ENCODE data around the gene NFS1. TPM values are rescaled to one million over a fixed set of nuclear protein-coding genes. Genes with fewer than 3 reads are reported as not detected.
A peak's percentile ranks its signal among the peaks of the same experiment; 100 is the strongest.

The NFS1 gene
- total and polyA plus RNA-seq, 4 experiments from 2014 or later: 6.3 to 33.6 (median 29.3) TPM

GRCh38 chr20:35663516-35664465 lies 35.4 kb downstream of the NFS1 start:
- DNase-seq: peak; percentile 72 to 86 (median 77)
- Histone ChIP-seq H3K9me3 (ENCODE audit: control insufficient read depth in 1 of 2, low read length in 2 of 2) (no peaks in the 10 kb centered on the region), H3K27me3 (ENCODE audit: insufficient read depth, low read length) (no peaks in the 10 kb centered on the region), H3K27ac (ENCODE audit: low read depth, low read length) (peak overlapping the region; percentile 99), H3K4me1 (ENCODE audit: insufficient read depth, low read length) (peaks cover 58% of the 10 kb centered on the region), H3K4me3 (ENCODE audit: low read length in 2 of 2) (peak overlapping the region; percentile 98 to 99), H3K36me3 (ENCODE audit: insufficient read depth, low read length) (peaks cover 1% of the 10 kb centered on the region)
- ChIA-PET POLR2A (ENCODE audit: partially characterized antibody) (interaction anchor here (0.7 to 4.5 kb wide), 35 partner anchors 9 to 1345 kb away, joined by 3 to 106 read pairs (median 4); partner anchors contain the start of genes CEP250, EDEM2, ERGIC3 and NFS1), CTCF (ENCODE audit: partially characterized antibody) (interaction anchor here (1.0 to 3.1 kb wide), 6 partner anchors 44 to 291 kb away, joined by 3 to 22 read pairs (median 4); partner anchors contain the start of genes SCAND1 and SPAG4)
- Mint-ChIP-seq H3K4me3 (peak overlapping the region; percentile 88 to 98 (median 97)), H3K9me3 (no peaks in the 10 kb centered on the region), H3K27ac (peak overlapping the region; percentile 95 to 100 (median 99)), H3K4me1 (peaks cover 0 to 60% (median 42%) of the 10 kb centered on the region in 4 donors), H3K36me3 (peaks cover 6 to 16% of the 10 kb centered on the region in 2 donors), H3K27me3 (no peaks in the 10 kb centered on the region)
- intact Hi-C loops (cut with micrococcal nuclease): loop anchor here (1.0 to 5.0 kb wide), 5 partner anchors 36 to 289 kb away; partner anchors contain the start of genes NFS1, RBM39, ROMO1 and SCAND1

GRCh38 chr20:35662551-35662950 lies 36.6 kb downstream of the NFS1 start:
- no peaks in the 10 kb centered on the region for H3K9me3 Mint-ChIP-seq
- H3K36me3 Mint-ChIP-seq: peaks cover 0 to 13% of the 10 kb centered on the region in 2 donors
- Histone ChIP-seq H3K27ac (ENCODE audit: low read depth, low read length) (peak overlapping the region; percentile 99), H3K4me3 (ENCODE audit: low read length in 2 of 2) (peak overlapping the region; percentile 13 to 32), H3K9me3 (ENCODE audit: control insufficient read depth in 1 of 2, low read length in 2 of 2) (no peaks in the 10 kb centered on the region), H3K36me3 (ENCODE audit: insufficient read depth, low read length) (no peaks in the 10 kb centered on the region), H3K4me1 (ENCODE audit: insufficient read depth, low read length) (peaks cover 68% of the 10 kb centered on the region), H3K27me3 (ENCODE audit: insufficient read depth, low read length) (no peaks in the 10 kb centered on the region)
- H3K4me3 Mint-ChIP-seq: peak overlapping the region; percentile 88 to 98 (median 97)
- CTCF ChIA-PET (ENCODE audit: partially characterized antibody): interaction anchor here (1.4 to 3.1 kb wide), 4 partner anchors 43 to 179 kb away, joined by 3 to 22 read pairs (median 4); partner anchors contain the start of gene SPAG4
- H3K4me1 Mint-ChIP-seq: peaks cover 0 to 72% (median 46%) of the 10 kb centered on the region in 4 donors
- H3K27me3 Mint-ChIP-seq: no peaks in the 10 kb centered on the region
- H3K27ac Mint-ChIP-seq: peak overlapping the region; percentile 95 to 100 (median 99)
- POLR2A ChIA-PET (ENCODE audit: partially characterized antibody): interaction anchor here (1.8 to 4.5 kb wide), 9 partner anchors 8 to 291 kb away, joined by 6 to 106 read pairs (median 25); partner anchors contain the start of genes RBM39, SCAND1 and SPAG4
- intact Hi-C loops (cut with micrococcal nuclease): loop anchor here (5.0 kb wide), 2 partner anchors 60 to 290 kb away; partner anchors contain the start of gene SCAND1
- DNase-seq: no peak

- peak overlapping the region; percentile 88 to 98 (median 97) for H3K4me3 Mint-ChIP-seq
- intact Hi-C loops (cut with micrococcal nuclease): loop anchor here (5.0 kb wide), 2 partner anchors 60 to 290 kb away; partner anchors contain the start of gene SCAND1
- DNase-seq: no peak
- H3K36me3 Mint-ChIP-seq: peaks cover 5 to 17% of the 10 kb centered on the region in 2 donors
- H3K9me3 ChIP-seq (ENCODE audit: control insufficient read depth in 1 of 2, low read length in 2 of 2): no peaks in the 10 kb centered on the region
- H3K4me1 ChIP-seq (ENCODE audit: insufficient read depth, low read length): peaks cover 75% of the 10 kb centered on the region
- H3K4me3 ChIP-seq (ENCODE audit: low read length in 2 of 2): peak overlapping the region; percentile 12 to 13
- H3K9me3 Mint-ChIP-seq: no peaks in the 10 kb centered on the region
- peak overlapping the region; percentile 99 for H3K27ac ChIP-seq (ENCODE audit: low read depth, low read length)
- H3K27me3 ChIP-seq (ENCODE audit: insufficient read depth, low read length): no peaks in the 10 kb centered on the region
- H3K36me3 ChIP-seq (ENCODE audit: insufficient read depth, low read length): no peaks in the 10 kb centered on the region
- peaks cover 0 to 78% (median 52%) of the 10 kb centered on the region in 4 donors for H3K4me1 Mint-ChIP-seq
- H3K27ac Mint-ChIP-seq: peak overlapping the region; percentile 95 to 100 (median 99)
- CTCF ChIA-PET (ENCODE audit: partially characterized antibody): interaction anchor here (1.2 to 1.9 kb wide), 2 partner anchors 43 to 57 kb away, joined by 3 to 4 read pairs; no protein-coding TSS in a partner anchor
- POLR2A ChIA-PET (ENCODE audit: partially characterized antibody): interaction anchor here (0.7 to 3.3 kb wide), 5 partner anchors 10 to 292 kb away, joined by 3 to 97 read pairs (median 4); partner anchors contain the start of genes ERGIC3, RBM39, SCAND1 and SPAG4
- H3K27me3 Mint-ChIP-seq: no peaks in the 10 kb centered on the region
These were observed 37.2 kb downstream of the NFS1 start for GRCh38 chr20:35661908-35662307.

- Mint-ChIP-seq H3K9me3 (no peaks in the 10 kb centered on the region), H3K27ac (peak overlapping the region; percentile 88 to 100 (median 99)), H3K36me3 (peaks cover 5 to 21% of the 10 kb centered on the region in 2 donors), H3K27me3 (no peaks in the 10 kb centered on the region), H3K4me1 (peaks cover 0 to 87% (median 53%) of the 10 kb centered on the region in 4 donors), H3K4me3 (peak overlapping the region; percentile 88 to 98 (median 97))
- intact Hi-C loops (cut with micrococcal nuclease): loop anchor here (5.0 kb wide), 2 partner anchors 59 to 291 kb away; partner anchors contain the start of gene SCAND1
- POLR2A ChIA-PET (ENCODE audit: partially characterized antibody): interaction anchor here (0.7 to 2.9 kb wide), 7 partner anchors 9 to 292 kb away, joined by 3 to 21 read pairs (median 4); partner anchors contain the start of genes ERGIC3, NFS1, RBM39 and ROMO1
- CTCF ChIA-PET (ENCODE audit: partially characterized antibody): interaction anchor here (1.2 to 1.9 kb wide), 2 partner anchors 42 to 56 kb away, joined by 3 to 4 read pairs; no protein-coding TSS in a partner anchor
- H3K9me3 ChIP-seq (ENCODE audit: control insufficient read depth in 1 of 2, low read length in 2 of 2): no peaks in the 10 kb centered on the region
- H3K36me3 ChIP-seq (ENCODE audit: insufficient read depth, low read length): no peaks in the 10 kb centered on the region
- DNase-seq: no peak
- H3K27me3 ChIP-seq (ENCODE audit: insufficient read depth, low read length): no peaks in the 10 kb centered on the region
- peaks cover 83% of the 10 kb centered on the region for H3K4me1 ChIP-seq (ENCODE audit: insufficient read depth, low read length)
- H3K4me3 ChIP-seq (ENCODE audit: low read length in 2 of 2): peak overlapping the region; percentile 2 to 26
- peak overlapping the region; percentile 99 for H3K27ac ChIP-seq (ENCODE audit: low read depth, low read length)
These were observed 38.1 kb downstream of the NFS1 start for GRCh38 chr20:35661053-35661452.

- Mint-ChIP-seq H3K4me1 (peaks cover 0 to 87% (median 53%) of the 10 kb centered on the region in 4 donors), H3K36me3 (peaks cover 5 to 23% of the 10 kb centered on the region in 2 donors), H3K27ac (peak overlapping the region; percentile 88 to 100 (median 99)), H3K9me3 (no peaks in the 10 kb centered on the region), H3K4me3 (peak overlapping the region; percentile 60 to 98 (median 96)), H3K27me3 (no peaks in the 10 kb centered on the region)
- intact Hi-C loops (cut with micrococcal nuclease): loop anchor here (5.0 kb wide), 2 partner anchors 58 to 292 kb away; partner anchors contain the start of gene SCAND1
- no peak for DNase-seq
- Histone ChIP-seq H3K36me3 (ENCODE audit: insufficient read depth, low read length) (peaks cover 2% of the 10 kb centered on the region), H3K27me3 (ENCODE audit: insufficient read depth, low read length) (no peaks in the 10 kb centered on the region), H3K27ac (ENCODE audit: low read depth, low read length) (peak overlapping the region; percentile 99), H3K9me3 (ENCODE audit: control insufficient read depth in 1 of 2, low read length in 2 of 2) (no peaks in the 10 kb centered on the region), H3K4me3 (ENCODE audit: low read length in 2 of 2) (peak overlapping the region; percentile 2 to 26), H3K4me1 (ENCODE audit: insufficient read depth, low read length) (peaks cover 89% of the 10 kb centered on the region)
- ChIA-PET CTCF (ENCODE audit: partially characterized antibody) (interaction anchor here (1.0 to 1.9 kb wide), 4 partner anchors 15 to 224 kb away, joined by 3 to 6 read pairs (median 4); no protein-coding TSS in a partner anchor), POLR2A (ENCODE audit: partially characterized antibody) (interaction anchor here (0.6 to 2.9 kb wide), 9 partner anchors 10 to 293 kb away, joined by 3 to 21 read pairs (median 4); partner anchors contain the start of genes ERGIC3, NFS1, RBM39 and ROMO1)
These were observed 38.8 kb downstream of the NFS1 start for GRCh38 chr20:35660122-35660937.

- POLR2A ChIA-PET (ENCODE audit: partially characterized antibody): interaction anchor here (1.5 kb wide), 1 partner anchor 85 kb away, joined by 5 read pairs; the partner anchor contains the start of gene RBM39
- CTCF ChIA-PET (ENCODE audit: partially characterized antibody): interaction anchor here (1.2 kb wide), 1 partner anchor 32 kb away, joined by 3 read pairs; no protein-coding TSS in a partner anchor
These were observed 41.9 kb downstream of the NFS1 start for GRCh38 chr20:35657271-35657670.

More at GRCh38 chr20:35657271-35657670, 41.9 kb downstream of the NFS1 start:
- intact Hi-C loops (cut with micrococcal nuclease): no loop called here
- Histone ChIP-seq H3K36me3 (ENCODE audit: insufficient read depth, low read length) (peaks cover 29% of the 10 kb centered on the region), H3K27me3 (ENCODE audit: insufficient read depth, low read length) (no peaks in the 10 kb centered on the region), H3K4me1 (ENCODE audit: insufficient read depth, low read length) (peaks cover 76% of the 10 kb centered on the region), H3K9me3 (ENCODE audit: control insufficient read depth in 1 of 2, low read length in 2 of 2) (no peaks in the 10 kb centered on the region), H3K4me3 (ENCODE audit: low read length in 2 of 2) (no peak overlapping the region), H3K27ac (ENCODE audit: low read depth, low read length) (peak overlapping the region; percentile 29)
- no peaks in the 10 kb centered on the region for H3K9me3 Mint-ChIP-seq
- H3K4me3 Mint-ChIP-seq: peak overlapping the region; percentile 6 to 76 (median 61)
- H3K36me3 Mint-ChIP-seq: peaks cover 8 to 16% of the 10 kb centered on the region in 2 donors
- H3K4me1 Mint-ChIP-seq: peaks cover 2 to 65% (median 41%) of the 10 kb centered on the region in 4 donors
- H3K27me3 Mint-ChIP-seq: no peaks in the 10 kb centered on the region
- no peak for DNase-seq
- H3K27ac Mint-ChIP-seq: peak overlapping the region; percentile 47 to 93 (median 77)

Measured in CD4-positive, alpha-beta memory T cell (primary cell).